DOHH2 (cell line): Measurements from ENCODE around the gene SLC38A4.

ENCODE experiments used
- EZH2phosphoT487 ChIP-seq: fragments of 200-600 bp; sonication (generic); IDR thresholded peaks from 2 replicates; pipeline ENCODE4 v1.6.1; 2017; ENCODE audit warnings: borderline replicate concordance, mild to moderate bottlenecking, antibody characterized with exemption, low read length, moderate library complexity, mixed read lengths
- TF ChIP-seq, protein P1 (sequence below): fragments of 200-600 bp; sonication (generic); IDR thresholded peaks from one replicate; pipeline ENCODE4 v1.5.1; 2014; ENCODE audit warnings: antibody characterized with exemption, mild to moderate bottlenecking, low read depth, low read length; ENCODE audit not compliant: poor library complexity, severe bottlenecking

DNA sequence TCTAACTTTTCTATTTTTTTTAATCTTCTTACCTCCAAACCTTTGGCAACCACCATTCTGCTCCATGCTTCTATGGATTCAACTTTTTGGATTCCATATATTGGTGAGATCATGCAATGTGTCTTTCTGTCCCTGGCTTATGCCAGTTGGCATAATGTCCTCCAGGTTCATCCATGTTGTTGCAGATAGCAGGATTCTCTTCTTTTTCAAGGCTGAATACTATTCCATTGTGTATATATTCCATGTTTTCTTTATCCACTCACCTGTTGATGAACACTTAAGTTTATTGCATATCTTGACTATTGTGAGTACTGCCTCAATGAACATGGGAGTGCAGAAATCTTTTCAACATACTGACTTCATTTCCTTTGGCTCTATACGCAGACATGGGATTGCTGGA, 21.2 kb upstream of the SLC38A4 start:
- TF ChIP-seq, protein P1, sequence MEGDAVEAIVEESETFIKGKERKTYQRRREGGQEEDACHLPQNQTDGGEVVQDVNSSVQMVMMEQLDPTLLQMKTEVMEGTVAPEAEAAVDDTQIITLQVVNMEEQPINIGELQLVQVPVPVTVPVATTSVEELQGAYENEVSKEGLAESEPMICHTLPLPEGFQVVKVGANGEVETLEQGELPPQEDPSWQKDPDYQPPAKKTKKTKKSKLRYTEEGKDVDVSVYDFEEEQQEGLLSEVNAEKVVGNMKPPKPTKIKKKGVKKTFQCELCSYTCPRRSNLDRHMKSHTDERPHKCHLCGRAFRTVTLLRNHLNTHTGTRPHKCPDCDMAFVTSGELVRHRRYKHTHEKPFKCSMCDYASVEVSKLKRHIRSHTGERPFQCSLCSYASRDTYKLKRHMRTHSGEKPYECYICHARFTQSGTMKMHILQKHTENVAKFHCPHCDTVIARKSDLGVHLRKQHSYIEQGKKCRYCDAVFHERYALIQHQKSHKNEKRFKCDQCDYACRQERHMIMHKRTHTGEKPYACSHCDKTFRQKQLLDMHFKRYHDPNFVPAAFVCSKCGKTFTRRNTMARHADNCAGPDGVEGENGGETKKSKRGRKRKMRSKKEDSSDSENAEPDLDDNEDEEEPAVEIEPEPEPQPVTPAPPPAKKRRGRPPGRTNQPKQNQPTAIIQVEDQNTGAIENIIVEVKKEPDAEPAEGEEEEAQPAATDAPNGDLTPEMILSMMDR = no peak
- no peak for TF ChIP-seq EZH2phosphoT487
